Stimulated activated CD4-positive, alpha-beta T cell treated with anti-CD3 and anti-CD28 coated beads, Interleukin-2, amount 100 ng/mL, for 24 hours (primary cell): ENCODE measurements around the gene ZNF740.

Experiments
- DNase-seq, 2 donors: peaks; one replicate each; pipeline ENCODE4 v3.0.0-alpha.2; 2020

The ZNF740 gene

DNA sequence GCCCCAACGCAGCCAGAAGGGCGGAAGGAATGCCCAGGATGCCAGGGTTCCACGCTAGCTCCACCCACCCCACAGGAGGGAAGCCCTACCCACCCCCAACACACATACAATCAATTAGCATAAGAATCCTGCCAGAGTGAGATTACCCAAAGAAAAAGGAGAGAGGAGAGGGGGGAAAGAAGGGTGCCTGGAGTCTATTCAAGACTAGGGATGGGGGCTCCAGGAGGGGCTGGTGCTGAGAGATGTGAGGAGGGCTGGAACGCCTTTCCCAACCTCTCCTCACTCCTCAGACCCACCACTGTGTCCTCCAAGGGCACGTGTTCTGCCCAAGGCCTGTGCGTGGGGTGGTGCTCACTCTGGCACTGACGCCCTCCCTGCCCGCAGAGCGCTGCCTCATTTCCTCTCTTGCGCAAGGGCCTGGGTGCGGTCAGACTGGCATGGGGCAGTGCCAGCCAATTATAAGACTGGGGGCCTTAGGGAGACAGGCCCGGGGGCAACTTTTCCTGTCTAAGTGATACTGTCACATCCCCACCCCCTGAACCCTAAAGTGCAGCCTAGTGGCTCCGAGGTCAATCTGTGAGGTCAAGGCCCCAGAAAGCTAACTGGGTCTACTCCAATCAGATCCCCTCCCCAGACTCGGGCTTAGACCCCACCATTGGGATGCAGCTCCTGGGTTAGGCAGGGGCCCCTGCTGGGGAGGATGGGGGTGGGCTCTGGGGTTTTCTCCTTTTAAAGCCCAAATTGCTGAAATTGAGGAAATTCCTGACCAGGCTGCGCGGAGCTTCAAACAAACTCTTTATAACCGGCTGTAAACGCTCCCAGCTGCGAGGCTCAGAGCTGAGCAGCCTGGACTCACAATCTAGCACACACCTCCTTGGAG is 36.8 kb downstream of the ZNF740 start:
- DNase-seq: peak in 1 of 2 donors; percentile 61

DNA sequence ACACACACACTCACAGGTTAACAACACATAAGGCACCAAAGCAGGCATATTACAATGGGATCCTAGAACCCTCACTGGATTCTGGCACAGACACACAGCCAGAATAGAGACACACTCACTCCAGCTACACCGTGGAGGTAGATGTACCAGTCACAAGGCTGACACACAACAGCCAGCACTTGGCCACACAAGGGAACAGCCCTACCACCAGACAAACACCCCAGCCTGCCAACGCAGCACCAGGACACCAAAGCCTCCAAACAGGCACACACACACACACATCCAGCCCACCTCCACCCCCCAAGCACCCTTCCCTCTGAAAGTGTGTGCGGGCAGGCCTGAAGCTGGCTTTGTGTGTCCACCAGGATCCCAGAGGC is 37.4 kb downstream of the ZNF740 start:
- DNase-seq: no peak

DNA sequence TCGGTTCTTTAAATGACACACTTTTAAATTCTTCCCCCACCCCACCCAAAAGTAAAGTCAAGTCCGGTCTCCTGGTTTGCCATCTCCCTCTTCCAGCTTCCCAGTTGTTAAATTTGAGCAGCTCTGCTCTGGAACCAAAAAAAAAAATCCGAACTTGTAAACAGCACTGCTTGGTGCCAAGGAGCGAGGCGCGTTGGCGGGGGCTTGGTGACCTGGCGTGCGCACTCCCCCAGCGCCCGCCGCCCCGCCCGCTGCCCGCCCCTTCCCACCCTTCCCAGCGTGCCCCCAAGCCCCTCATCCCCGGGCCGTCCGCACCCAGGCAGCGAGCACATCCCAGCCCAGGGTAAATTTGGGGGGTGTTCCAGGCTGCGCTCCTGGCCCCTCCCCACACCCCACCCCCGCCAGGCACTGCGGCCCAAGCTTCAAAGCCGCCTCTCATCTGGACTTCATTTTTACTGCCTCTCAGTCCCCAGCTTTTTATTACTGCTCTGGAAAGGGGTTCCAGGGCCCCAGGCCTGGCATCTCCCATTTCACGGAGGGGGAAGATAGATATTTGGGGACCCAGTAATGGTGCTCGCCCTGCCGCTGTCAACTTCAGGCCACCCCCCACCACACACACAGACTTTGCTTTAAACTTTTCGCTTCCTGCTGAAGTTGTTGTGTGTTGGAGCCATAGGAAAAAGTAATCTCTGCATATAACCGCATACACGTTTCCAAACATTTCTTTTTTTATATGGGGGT is 38.2 kb downstream of the ZNF740 start:
- DNase-seq: no peak

GRCh38 chr12:53219292-53219955 is 38.9 kb downstream of the ZNF740 start:
- peak; percentile 78 to 81 for DNase-seq

DNA sequence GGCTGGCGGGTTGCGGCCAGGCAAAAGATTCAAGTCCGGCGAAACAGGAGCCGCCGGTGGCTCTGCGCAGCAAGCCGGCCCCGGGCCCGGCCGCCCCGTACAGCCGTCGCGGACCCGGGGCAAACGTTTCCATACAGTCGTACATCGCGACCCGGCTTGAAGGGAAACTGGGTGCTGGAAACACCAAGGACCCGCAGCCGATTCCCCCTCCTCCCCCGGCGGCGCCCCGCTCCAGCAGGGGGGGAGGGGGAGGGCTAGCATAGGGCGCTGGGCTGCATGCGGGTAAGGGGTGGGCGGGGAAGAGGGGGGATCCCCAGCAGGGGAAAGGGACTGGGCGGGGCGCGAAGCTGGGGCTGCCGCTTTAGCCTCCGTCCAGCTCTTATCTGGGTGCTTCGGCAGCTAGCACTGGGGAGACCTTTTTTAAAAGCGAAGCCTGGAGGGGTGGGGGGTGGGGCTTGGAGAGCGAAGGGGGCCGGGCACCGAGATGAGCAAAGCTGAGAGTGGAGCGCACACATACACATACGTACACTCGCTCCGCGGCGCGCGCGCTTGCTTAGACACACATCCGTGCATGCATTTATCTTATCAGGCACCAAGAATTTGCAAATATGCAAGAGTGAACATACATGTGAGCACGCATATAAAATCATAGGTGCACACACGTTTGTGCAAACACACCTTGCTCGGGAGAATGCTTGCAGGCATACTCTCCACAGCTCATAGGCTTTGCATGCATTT is 39.6 kb downstream of the ZNF740 start:
- peak; percentile 77 to 80 for DNase-seq

GRCh38 chr12:53220694-53221202 is 40.2 kb downstream of the ZNF740 start:
- DNase-seq: peak; percentile 80 to 85

DNA sequence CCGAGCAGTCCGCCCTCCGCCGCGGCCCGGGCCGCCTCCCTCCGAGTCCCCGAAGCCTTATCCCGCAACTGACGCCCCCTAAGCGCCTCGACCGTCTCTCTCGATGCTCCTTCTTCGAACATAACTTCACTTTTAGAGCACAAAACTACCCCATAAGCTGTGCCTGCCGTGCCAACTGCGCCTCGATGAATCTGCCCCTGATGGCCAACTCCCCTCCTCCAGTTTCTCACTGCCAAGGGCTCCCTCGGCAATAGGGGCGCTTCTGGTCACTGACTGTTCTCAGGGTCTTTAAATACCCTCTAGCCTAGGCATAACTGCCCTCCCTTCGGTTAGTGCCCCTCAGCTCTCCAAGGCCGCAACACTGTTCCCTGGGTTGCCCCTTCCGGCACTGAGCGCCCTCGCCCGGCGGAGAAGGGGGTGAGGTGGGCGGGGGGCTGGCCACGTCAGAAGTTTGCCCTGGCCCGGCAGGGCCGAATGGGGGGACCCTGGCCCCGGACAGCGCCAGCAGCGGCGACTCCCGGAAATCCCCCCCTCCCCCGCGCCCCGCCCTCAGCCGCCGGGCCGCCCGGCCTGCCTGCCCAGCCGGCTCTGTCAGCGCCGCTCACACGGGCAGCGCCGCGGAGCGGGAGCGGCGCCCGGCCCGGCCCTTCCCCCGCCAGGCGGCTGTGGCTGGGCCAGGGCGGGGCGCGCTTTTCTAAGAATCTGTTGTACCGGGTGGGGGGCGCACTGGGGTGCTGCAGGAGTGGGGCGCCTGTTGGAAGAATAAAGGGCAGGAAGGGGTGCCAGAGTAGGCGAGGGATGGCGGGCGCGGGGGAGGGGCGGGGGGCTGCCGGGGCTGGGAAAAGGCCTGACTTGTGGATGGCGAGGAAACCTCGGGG is 40.9 kb downstream of the ZNF740 start:
- DNase-seq: peak; percentile 55 to 58

- no peak for DNase-seq
Observed at GRCh38 chr12:53222170-53222721, 41.7 kb downstream of the ZNF740 start.

DNA sequence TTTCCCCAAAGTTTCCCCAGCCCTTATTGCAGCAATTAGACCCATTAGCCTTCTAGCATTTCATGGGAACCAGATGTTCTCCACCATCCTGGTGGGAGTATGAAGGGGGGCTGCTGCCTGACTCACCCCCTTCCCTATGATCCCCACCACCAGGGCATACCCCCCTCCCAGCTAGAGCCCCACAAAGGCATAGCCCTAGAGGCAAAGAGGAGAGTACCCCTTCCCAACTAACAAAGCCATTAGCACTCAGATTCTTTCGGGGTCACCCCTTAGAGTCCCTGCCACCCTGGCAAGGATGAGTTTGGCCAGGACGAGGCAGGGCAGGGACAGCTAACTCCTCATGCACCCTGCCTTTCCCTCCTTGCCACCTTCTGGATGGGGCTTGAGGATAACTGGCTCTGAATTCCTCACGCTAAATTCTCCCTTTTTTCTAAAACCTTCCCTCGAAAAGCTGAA is 42.3 kb downstream of the ZNF740 start:
- no peak for DNase-seq

GRCh38 chr12:53223389-53224060 is 43.0 kb downstream of the ZNF740 start:
- DNase-seq: no peak

DNA sequence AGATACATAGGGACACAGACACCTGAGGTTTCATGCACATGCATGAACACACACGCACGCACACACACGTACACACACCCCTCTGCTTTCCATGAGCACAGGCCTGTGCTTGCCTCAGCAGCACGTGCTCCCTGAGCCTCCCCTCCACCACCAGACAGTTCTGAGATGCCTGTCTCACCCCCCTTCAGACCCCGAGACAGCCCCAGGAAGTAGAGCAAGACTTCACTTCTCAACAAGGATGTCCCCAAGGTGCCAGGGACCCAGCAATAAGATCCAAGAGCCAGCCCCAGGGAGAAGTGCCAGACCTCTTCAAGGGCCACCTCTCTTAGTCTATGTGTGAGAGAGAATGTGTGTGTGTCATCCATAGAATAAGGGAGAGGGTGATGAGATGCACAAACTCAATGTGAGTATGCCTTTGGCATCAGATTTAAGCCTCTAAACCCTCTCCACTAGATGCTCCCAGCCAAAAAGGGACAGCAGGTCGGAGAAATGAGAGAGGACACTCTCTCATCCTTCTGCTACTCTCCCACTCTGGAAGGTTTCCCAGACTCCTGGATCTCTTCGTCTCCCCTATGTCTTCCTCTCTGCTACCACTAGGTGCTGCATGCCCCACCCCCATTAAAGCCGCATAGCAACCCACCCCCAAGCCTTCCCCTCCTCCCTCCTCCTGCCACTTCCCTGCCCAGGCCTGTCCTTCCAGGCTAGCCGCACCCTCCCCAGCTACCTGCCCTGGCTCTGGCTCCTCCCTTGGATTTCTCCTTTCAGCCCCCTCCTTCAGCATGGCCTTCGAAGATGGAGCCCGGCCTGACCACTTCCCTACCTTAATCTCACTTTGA is 43.8 kb downstream of the ZNF740 start:
- no peak for DNase-seq

- no peak for DNase-seq
Observed at GRCh38 chr12:53224897-53225634, 44.5 kb downstream of the ZNF740 start.

- DNase-seq: no peak
Observed at GRCh38 chr12:53225635-53226424, 45.3 kb downstream of the ZNF740 start.

- no peak for DNase-seq
Observed at GRCh38 chr12:53226815-53227214, 46.3 kb downstream of the ZNF740 start.

- no peak for DNase-seq
Observed at GRCh38 chr12:53227341-53227740, 46.8 kb downstream of the ZNF740 start.

- no peak for DNase-seq
Observed at GRCh38 chr12:53227836-53228235, 47.3 kb downstream of the ZNF740 start.

DNA sequence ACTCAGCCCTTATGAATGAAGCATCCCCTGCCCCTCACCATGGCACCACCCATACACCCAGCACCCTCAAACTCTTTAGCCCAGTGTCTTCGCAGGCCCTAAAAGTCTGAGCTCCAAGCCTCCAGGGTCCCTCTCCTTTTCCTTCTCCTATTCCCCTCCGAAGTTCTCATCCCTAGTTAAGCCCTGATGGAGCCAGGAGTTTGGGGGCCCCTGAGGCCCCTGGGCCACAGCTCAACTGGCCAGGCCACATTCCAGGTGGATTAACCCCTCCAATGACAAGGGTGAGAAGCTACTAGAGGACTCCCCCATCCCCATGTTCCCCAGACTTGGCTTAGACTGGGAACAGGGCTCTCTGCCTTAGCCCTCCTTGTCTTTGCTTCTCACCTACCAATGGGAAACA is 48.9 kb downstream of the ZNF740 start:
- no peak for DNase-seq
